ENCODE results near the gene ODF4. TPM values are rescaled to one million over a fixed set of nuclear protein-coding genes. Genes with fewer than 3 reads are reported as not detected.

The ODF4 gene
- total and polyA plus RNA-seq, 2 experiments from 2014 or later = not detected

DNA sequence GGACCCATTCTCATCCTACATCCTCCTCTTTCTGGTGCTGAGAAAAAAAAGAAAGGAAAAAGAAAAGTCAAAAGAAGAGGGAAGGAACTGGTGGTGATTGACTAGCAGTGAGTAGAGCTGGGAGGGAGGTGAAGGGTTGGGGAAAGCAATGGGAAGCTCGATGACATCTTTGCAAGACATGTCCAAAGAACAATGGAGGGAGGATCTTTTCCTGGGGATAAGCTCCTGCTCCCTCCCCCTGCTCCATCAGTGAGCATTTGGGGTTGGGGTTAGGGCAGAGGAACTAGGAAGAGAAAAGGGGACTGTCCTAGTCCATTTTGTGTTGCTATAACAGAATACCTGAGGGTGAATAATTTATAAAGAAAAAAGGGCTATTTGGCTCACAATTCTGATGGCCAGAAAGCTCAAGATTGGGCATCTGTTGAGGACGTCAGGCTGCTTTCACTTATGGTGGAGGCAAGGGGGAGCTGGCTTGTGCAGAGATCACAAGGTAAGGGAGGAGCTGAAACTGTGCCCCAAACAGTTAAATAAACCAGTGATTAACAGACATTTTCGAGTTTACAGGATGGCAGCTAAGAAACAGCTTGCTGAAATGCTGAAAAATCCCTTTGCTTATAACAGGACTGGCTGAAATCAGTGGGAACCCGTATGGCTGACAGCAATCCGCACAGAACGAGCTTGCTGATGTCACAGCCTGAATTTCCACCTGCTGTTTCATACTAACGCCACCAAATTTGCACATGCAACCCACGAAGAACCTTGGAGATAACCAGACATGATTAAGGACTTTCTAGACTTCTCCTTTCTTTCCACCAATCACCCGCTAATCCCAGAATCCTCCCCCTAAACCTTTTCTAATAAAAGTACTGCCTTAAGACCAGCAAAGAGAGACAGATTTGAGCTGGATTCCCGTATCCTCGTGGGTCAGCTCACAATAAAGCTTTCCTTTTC, 1.6 kb upstream of the ODF4 start:
- DNase-seq = peak; percentile 35
- Histone ChIP-seq H3F3A (ENCODE audit: insufficient read depth) (no peaks in the 10 kb centered on the region), H3K9me3 (ENCODE audit: low read depth) (no peaks in the 10 kb centered on the region), H4K20me1 (ENCODE audit: insufficient read depth) (no peaks in the 10 kb centered on the region), H2AFZ (peak overlapping the region; percentile 42), H3K4me2 (ENCODE audit: unreplicated experiment) (peak overlapping the region; percentile 26), H3K9ac (no peak overlapping the region), H3K4me3 (peak overlapping the region; percentile 31; the same call in 1 of the 2 replicates), H3K79me2 (ENCODE audit: insufficient read depth) (no peaks in the 10 kb centered on the region), H3K27me3 (replicated peaks; ENCODE audit: insufficient read depth) (no peaks in the 10 kb centered on the region), H3K27ac (no peak overlapping the region), H3K4me1 (ENCODE audit: insufficient read depth) (no peaks in the 10 kb centered on the region), H3K9me2 (ENCODE audit: insufficient read depth) (no peaks in the 10 kb centered on the region), H3K36me3 (ENCODE audit: low read depth) (no peaks in the 10 kb centered on the region)
- in situ Hi-C loops (cut with MboI) = no loop called here
- 7 to 8% methylated on average over 11 of the region's 11 CpGs for WGBS, 2 experiments (ENCODE audit: low coverage in 1 of 2, low lambda C conversion rate in 2 of 2, missing lambda C conversion rate in 2 of 2)
- TF ChIP-seq EZH2phosphoT487 (IDR thresholded peaks at IDR 0.05; ENCODE audit: insufficient read depth, low read depth) (no peak), EZH2 (IDR thresholded peaks at IDR 0.05; ENCODE audit: insufficient read depth, poor library complexity, severe bottlenecking) (no peak)

DNA sequence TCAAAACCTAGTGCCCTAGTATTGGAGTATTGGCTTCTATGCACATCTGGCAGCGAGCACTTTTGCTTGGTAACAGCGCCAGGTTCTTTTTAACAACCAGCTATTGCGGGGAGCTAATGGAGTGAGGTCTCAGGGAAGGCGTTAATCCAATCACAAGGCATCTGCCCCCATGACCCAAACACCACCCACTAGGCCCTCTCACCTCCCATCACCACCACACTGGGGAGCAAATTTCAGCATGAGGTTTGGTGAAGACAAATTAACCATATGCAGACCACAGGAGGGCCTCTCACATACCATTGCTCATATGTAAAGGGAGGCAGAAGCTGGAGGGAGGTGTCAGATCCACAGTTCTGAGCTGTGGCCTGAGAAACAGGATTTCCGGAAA, 893 bp upstream of the ODF4 start:
- H3K27me3 ChIP-seq (replicated peaks; ENCODE audit: insufficient read depth) = no peaks in the 10 kb centered on the region
- no peaks in the 10 kb centered on the region for H3K9me3 ChIP-seq (ENCODE audit: low read depth)
- WGBS, 2 experiments (ENCODE audit: low coverage in 1 of 2, low lambda C conversion rate in 2 of 2, missing lambda C conversion rate in 2 of 2) = 23 to 29% methylated on average over 5 of the region's 5 CpGs
- H2AFZ ChIP-seq = peak overlapping the region; percentile 42
- H3K36me3 ChIP-seq (ENCODE audit: low read depth) = no peaks in the 10 kb centered on the region
- no peak overlapping the region for H3K9ac ChIP-seq
- H3K4me3 ChIP-seq = 0 out of 2 replicates have a peak overlapping the region, but pooled peaks have one; percentile 31
- H3K79me2 ChIP-seq (ENCODE audit: insufficient read depth) = no peaks in the 10 kb centered on the region
- in situ Hi-C loops (cut with MboI) = no loop called here
- TF ChIP-seq EZH2phosphoT487 (IDR thresholded peaks at IDR 0.05; ENCODE audit: insufficient read depth, low read depth) = no peak
- no peak for TF ChIP-seq EZH2 (IDR thresholded peaks at IDR 0.05; ENCODE audit: insufficient read depth, poor library complexity, severe bottlenecking)
- no peak for DNase-seq
- no peaks in the 10 kb centered on the region for H3F3A ChIP-seq (ENCODE audit: insufficient read depth)
- H3K4me2 ChIP-seq (ENCODE audit: unreplicated experiment) = peak overlapping the region; percentile 26
- no peaks in the 10 kb centered on the region for H4K20me1 ChIP-seq (ENCODE audit: insufficient read depth)
- H3K9me2 ChIP-seq (ENCODE audit: insufficient read depth) = no peaks in the 10 kb centered on the region
- no peak overlapping the region for H3K27ac ChIP-seq
- H3K4me1 ChIP-seq (ENCODE audit: insufficient read depth) = no peaks in the 10 kb centered on the region

DNA sequence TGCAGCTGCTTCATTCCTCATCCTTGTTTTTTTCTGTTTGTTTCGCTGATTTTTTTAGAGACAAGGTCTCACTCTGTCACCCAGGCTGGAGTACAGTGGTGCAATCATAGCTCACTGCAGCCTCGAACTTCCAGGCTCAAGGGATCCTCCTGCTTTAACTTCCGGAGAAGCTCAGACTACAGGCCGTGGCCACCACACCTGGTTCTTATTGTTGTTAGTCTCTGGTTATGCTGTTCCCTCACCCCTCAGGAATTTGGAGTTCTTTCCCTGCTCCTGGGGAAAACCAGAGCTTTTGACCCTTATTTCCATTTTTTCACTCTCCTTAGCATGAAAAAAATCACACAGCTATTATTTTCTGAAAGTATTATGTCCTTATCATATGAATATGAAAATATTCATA, 1.8 kb downstream of the ODF4 start:
- Histone ChIP-seq H3K36me3 (ENCODE audit: low read depth) (no peaks in the 10 kb centered on the region), H3K27ac (no peak overlapping the region), H3K4me1 (ENCODE audit: insufficient read depth) (no peaks in the 10 kb centered on the region), H3K9ac (no peak overlapping the region), H3K4me3 (no peak overlapping the region), H2AFZ (no peak overlapping the region), H3K9me3 (ENCODE audit: low read depth) (no peaks in the 10 kb centered on the region), H3K27me3 (replicated peaks; ENCODE audit: insufficient read depth) (peaks cover 10% of the 10 kb centered on the region), H3F3A (ENCODE audit: insufficient read depth) (no peaks in the 10 kb centered on the region), H3K79me2 (ENCODE audit: insufficient read depth) (no peaks in the 10 kb centered on the region), H3K9me2 (ENCODE audit: insufficient read depth) (no peaks in the 10 kb centered on the region), H3K4me2 (ENCODE audit: unreplicated experiment) (no peak overlapping the region), H4K20me1 (ENCODE audit: insufficient read depth) (no peaks in the 10 kb centered on the region)
- in situ Hi-C loops (cut with MboI) = no loop called here
- TF ChIP-seq EZH2 (IDR thresholded peaks at IDR 0.05; ENCODE audit: insufficient read depth, poor library complexity, severe bottlenecking) (no peak), EZH2phosphoT487 (IDR thresholded peaks at IDR 0.05; ENCODE audit: insufficient read depth, low read depth) (no peak)
- peak; percentile 15 for DNase-seq
- 35 to 40% methylated on average over 4 of the region's 4 CpGs for WGBS, 2 experiments (ENCODE audit: low coverage in 1 of 2, low lambda C conversion rate in 2 of 2, missing lambda C conversion rate in 2 of 2)

DNA sequence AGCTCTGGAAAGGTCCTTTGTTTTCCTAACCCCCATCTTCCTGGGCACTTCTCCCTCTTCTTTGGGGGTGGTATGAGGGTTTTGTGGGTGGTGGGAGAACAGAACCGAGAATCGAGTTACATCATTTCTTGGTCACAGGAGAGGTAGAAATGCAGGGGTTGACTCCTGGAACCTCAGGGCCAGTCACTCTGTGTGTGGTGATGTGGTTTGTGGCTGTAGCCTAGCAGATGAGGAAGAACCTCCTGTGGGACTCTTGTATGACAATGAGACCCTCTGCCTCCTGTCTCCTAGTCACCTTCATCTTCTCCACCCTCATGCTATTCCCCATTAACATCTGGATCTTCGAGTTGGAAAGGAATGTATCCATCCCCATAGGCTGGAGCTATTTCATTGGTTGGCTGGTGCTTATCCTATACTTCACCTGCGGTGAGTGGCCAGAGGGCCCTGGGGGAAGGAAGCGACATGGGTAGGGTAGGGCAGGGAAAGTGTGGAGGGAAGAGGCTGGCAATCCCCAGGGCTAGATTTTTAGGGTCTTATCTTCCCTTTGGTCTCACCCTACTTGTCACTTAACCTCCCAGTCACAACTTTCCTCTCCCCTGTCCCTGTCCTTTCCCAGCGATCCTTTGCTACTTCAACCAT, 5.5 kb downstream of the ODF4 start:
- no peak for TF ChIP-seq EZH2 (IDR thresholded peaks at IDR 0.05; ENCODE audit: insufficient read depth, poor library complexity, severe bottlenecking)
- no peak for DNase-seq
- 67 to 70% methylated on average over 6 of the region's 6 CpGs for WGBS, 2 experiments (ENCODE audit: low coverage in 1 of 2, low lambda C conversion rate in 2 of 2, missing lambda C conversion rate in 2 of 2)
- H3K4me1 ChIP-seq (ENCODE audit: insufficient read depth) = no peaks in the 10 kb centered on the region
- no peaks in the 10 kb centered on the region for H4K20me1 ChIP-seq (ENCODE audit: insufficient read depth)
- in situ Hi-C loops (cut with MboI) = no loop called here
- no peak overlapping the region for H3K9ac ChIP-seq
- no peaks in the 10 kb centered on the region for H3K9me3 ChIP-seq (ENCODE audit: low read depth)
- H3K4me2 ChIP-seq (ENCODE audit: unreplicated experiment) = no peak overlapping the region
- H3K9me2 ChIP-seq (ENCODE audit: insufficient read depth) = no peaks in the 10 kb centered on the region
- H3K79me2 ChIP-seq (ENCODE audit: insufficient read depth) = no peaks in the 10 kb centered on the region
- no peak overlapping the region for H2AFZ ChIP-seq
- H3K27me3 ChIP-seq (replicated peaks; ENCODE audit: insufficient read depth) = peaks cover 15% of the 10 kb centered on the region
- no peak overlapping the region for H3K27ac ChIP-seq
- no peaks in the 10 kb centered on the region for H3K36me3 ChIP-seq (ENCODE audit: low read depth)
- H3F3A ChIP-seq (ENCODE audit: insufficient read depth) = no peaks in the 10 kb centered on the region
- H3K4me3 ChIP-seq = no peak overlapping the region

Measured in GM23248 (cell line).